ENCODE results near the gene PRTFDC1. TPM values are rescaled to one million over a fixed set of nuclear protein-coding genes. Genes with fewer than 3 reads are reported as not detected.

PRTFDC1 gene
- total RNA-seq, 4 donors from 2014 or later: 0.15 to 2.2 (median 1.8) TPM

GRCh38 chr10:24891823-24892222 lies 60.6 kb downstream of the PRTFDC1 start:
- Histone ChIP-seq H3K27ac (no peak overlapping the region), H3K9me3 (no peaks in the 10 kb centered on the region), H3K36me3 (no peaks in the 10 kb centered on the region), H3K4me3 (no peak overlapping the region), H3K4me1 (no peaks in the 10 kb centered on the region), H3K27me3 (no peaks in the 10 kb centered on the region)
- 88 to 92% methylated on average over 1 of the region's 1 CpG for WGBS, 2 donors
- no peak for TF ChIP-seq CTCF (IDR thresholded peaks at IDR 0.05)
- no peak for TF ChIP-seq POLR2A (IDR thresholded peaks at IDR 0.05)
- intact Hi-C loops (cut with DNase I): no loop called here
- DNase-seq: no peak

GRCh38 chr10:24889639-24890038 lies 62.8 kb downstream of the PRTFDC1 start:
- Histone ChIP-seq H3K36me3 (no peaks in the 10 kb centered on the region), H3K27me3 (no peaks in the 10 kb centered on the region), H3K9me3 (no peaks in the 10 kb centered on the region), H3K4me1 (no peaks in the 10 kb centered on the region), H3K4me3 (no peak overlapping the region), H3K27ac (no peak overlapping the region)
- TF ChIP-seq CTCF (IDR thresholded peaks at IDR 0.05): no peak
- DNase-seq: no peak
- WGBS, 2 donors: 50 to 70% methylated on average over 1 of the region's 1 CpG
- intact Hi-C loops (cut with DNase I): no loop called here

GRCh38 chr10:24887855-24888231 lies 64.6 kb downstream of the PRTFDC1 start:
- no peaks in the 10 kb centered on the region for H3K27me3 ChIP-seq
- no peak for DNase-seq
- intact Hi-C loops (cut with DNase I): no loop called here
- WGBS, 2 donors: 100% methylated on average over 1 to 2 of the region's 2 CpGs
- peaks cover 0 to 3% (median 0%) of the 10 kb centered on the region in 3 donors for H3K4me1 ChIP-seq
- no peaks in the 10 kb centered on the region for H3K36me3 ChIP-seq
- H3K9me3 ChIP-seq: no peaks in the 10 kb centered on the region
- TF ChIP-seq CTCF (IDR thresholded peaks at IDR 0.05) (no peak), POLR2A (IDR thresholded peaks at IDR 0.05) (no peak)
- no peak overlapping the region for H3K27ac ChIP-seq
- no peak overlapping the region for H3K4me3 ChIP-seq

- no peak for DNase-seq
- Histone ChIP-seq H3K27ac (no peak overlapping the region), H3K9me3 (no peaks in the 10 kb centered on the region), H3K4me3 (no peak overlapping the region), H3K4me1 (peaks cover 0 to 9% (median 0%) of the 10 kb centered on the region in 3 donors), H3K36me3 (no peaks in the 10 kb centered on the region), H3K27me3 (no peaks in the 10 kb centered on the region)
- intact Hi-C loops (cut with DNase I): no loop called here
- no peak for TF ChIP-seq CTCF (IDR thresholded peaks at IDR 0.05)
- no peak for TF ChIP-seq POLR2A (IDR thresholded peaks at IDR 0.05)
- 39 to 70% methylated on average over 5 of the region's 5 CpGs for WGBS, 2 donors
Measured at GRCh38 chr10:24886290-24886680, 66.1 kb downstream of the PRTFDC1 start.

- Histone ChIP-seq H3K4me1 (peaks cover 0 to 9% (median 0%) of the 10 kb centered on the region in 3 donors), H3K36me3 (no peaks in the 10 kb centered on the region), H3K27me3 (no peaks in the 10 kb centered on the region), H3K9me3 (no peaks in the 10 kb centered on the region), H3K27ac (no peak overlapping the region), H3K4me3 (no peak overlapping the region)
- intact Hi-C loops (cut with DNase I): no loop called here
- no peak for DNase-seq
- TF ChIP-seq POLR2A (IDR thresholded peaks at IDR 0.05) (no peak), CTCF (IDR thresholded peaks at IDR 0.05) (no peak)
- WGBS, 2 donors: 84 to 88% methylated on average over 6 to 7 of the region's 7 CpGs
Measured at GRCh38 chr10:24885551-24886289, 66.7 kb downstream of the PRTFDC1 start.

All from esophagus squamous epithelium (tissue), 5 donors.